Measurements from ENCODE around the gene MAN2B1.

Gene MAN2B1

DNA sequence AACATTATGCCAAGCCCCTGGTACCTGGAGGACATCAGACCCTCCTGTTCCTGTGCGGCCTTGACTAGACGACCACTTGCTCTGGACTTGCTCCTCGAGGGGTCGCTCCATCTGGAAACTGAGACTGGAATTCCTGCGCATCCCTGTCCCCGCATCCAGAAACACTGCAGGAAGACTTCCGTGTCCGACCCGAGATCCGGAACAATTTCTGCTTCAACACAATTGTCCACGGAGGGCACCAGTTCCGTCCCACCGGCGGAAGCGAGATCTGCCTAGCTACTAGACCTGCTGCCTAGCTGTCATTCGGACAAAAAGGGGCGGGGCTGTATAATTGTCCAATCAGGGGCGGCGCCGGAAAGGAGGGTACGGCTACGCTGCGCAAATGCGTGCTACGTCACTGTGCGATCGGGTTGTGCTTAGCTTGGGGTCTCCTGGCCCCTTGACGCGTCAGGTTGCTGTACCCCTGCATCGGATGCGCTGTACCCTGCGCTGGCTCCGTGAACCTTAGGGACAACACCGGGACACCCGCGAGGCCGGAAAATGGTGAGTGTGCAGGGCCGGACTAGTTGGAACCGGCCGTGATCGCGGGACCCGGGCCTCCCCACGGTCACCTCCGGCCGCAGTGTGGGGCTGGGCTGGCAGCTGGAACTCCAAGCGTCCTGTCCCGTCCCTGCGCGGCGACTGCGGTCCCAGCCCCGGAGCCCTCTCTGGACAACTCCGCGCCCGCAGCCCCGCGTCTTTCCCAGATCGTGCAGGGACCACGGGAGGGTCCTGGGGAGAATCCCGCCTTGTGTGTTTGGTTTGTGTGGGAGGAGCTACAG lies 55.8 kb downstream of the MAN2B1 start, which contains the start of the genes ZNF490 and ZNF791:
Gene ZNF490 (minus strand): TSS at position 274 of the 821 bp plus-strand sequence. CDS start 133 bp downstream, at position 141.
Gene ZNF791 (plus strand): TSS at position 381 of the 821 bp plus-strand sequence. CDS start 160 bp downstream, at position 541.
- DNase-seq = peak; percentile 69

- DNase-seq = no peak
Observed at GRCh38 chr19:12607631-12608030, 58.9 kb downstream of the MAN2B1 start.

DNA sequence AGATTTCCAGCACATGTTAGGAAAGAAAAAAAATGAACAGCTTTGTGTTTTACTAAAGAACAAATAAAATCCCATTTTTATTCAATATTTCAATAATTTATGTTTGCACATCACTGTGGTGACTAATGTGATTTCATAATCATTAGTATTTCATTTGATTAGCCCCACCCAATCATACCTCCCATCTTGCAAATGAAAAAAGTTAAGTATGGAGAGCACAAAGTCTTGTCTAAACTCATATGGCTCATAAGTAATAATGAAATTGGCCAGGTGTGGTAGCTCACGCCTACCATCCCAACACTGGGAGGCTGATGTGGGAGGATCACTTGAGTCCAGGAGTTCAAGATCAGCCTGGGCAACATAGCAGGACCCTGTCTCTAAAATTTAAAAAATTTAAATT lies 59.7 kb downstream of the MAN2B1 start:
- no peak for DNase-seq

- DNase-seq = no peak
Observed at GRCh38 chr19:12603714-12604113, 62.8 kb downstream of the MAN2B1 start.

DNA sequence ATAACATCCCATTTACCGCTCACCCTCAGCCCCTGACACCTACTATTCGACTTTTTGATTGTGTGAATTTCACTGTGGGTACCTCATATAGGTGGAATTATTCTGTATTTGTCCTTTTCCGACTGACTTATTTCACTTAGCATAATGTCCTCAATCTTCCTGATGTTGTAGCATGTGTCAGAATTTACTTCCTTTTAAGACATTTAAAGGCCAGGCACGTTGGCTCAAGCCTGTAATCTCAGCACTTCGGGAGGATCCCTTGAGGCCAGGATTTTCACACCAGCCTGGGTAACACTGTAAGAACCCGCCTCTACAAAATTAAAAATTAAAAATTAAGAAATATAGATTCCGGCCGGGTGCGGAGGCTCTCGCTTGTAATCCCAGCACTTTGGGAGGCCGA lies 68.9 kb downstream of the MAN2B1 start:
- no peak for DNase-seq

GRCh38 chr19:12596927-12597548 lies 69.5 kb downstream of the MAN2B1 start:
- no peak for DNase-seq

Data from NCI-H187 treated with DMSO at 0.1 percent for 48 hours (cell line).